ENCODE results near the gene SRC.

The SRC gene

DNA sequence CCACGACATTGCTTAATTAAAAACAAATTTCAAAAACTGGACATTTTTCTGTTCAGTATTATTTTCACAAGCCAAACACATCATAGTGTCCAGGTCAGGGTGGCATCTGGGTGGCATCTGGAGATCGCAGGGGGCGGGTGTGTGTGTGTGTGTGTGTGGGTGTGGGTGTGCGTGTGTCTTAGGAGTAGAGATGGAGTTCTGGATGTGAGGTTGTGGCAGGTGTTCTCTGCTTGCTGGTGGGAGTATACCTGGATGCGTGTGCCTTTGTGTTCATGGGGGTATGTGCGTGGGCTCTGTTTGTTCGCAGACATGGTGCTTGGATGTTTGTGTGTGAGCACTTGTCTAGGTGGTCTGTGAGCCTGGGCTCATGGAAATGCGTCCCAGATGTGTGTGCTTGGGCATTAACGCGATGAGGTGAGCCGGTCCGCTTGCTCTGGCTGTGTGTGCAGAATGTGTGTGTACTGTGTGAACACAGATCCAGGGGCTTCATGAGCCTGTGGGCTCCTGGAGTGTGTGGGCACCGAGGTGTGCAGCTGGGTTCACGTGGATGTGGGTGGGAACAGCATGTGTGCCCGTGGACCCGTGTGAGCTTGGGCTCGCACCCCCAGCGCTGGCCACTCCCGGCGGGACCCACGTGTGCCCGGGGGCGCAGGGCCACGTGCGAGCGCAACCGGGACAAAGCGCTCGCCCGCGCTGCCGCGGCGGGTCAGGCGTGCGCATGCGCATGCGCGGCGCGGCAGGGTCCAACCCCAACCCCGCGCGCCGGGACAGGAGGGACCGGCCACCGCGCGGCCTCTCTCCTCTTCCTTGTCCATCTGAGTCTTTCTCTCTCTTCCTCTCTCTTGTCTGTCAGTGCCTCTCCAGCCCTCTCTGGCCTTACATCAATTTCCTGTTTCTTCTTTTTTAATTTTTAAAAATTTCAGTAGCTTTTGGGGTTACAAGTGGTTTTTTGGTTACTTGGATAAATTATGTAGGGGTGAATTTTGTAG lies 60.4 kb downstream of the SRC start:
- no peak for DNase-seq
- Histone ChIP-seq H3K9me3 (no peaks in the 10 kb centered on the region), H3K4me3 (peak overlapping the region; percentile 30 to 37), H3K27ac (no peak overlapping the region), H3K4me1 (peaks cover 0 to 25% (median 16%) of the 10 kb centered on the region in 4 donors), H3K27me3 (peaks cover 0 to 24% of the 10 kb centered on the region in 2 donors), H3K36me3 (peaks cover 26 to 34% (median 29%) of the 10 kb centered on the region in 3 donors)
- no peak for TF ChIP-seq CTCF (IDR thresholded peaks at IDR 0.05)
- intact Hi-C loops (cut with DNase I; ENCODE audit: low total_unique reads): no loop called here

- H3K27ac ChIP-seq: no peak overlapping the region
- H3K4me3 ChIP-seq: peak overlapping the region; percentile 30 to 37
Measured at GRCh38 chr20:37407019-37407566, 61.2 kb downstream of the SRC start.

GRCh38 chr20:37407573-37408002 lies 61.6 kb downstream of the SRC start:
- no peaks in the 10 kb centered on the region for H3K9me3 ChIP-seq
- H3K27me3 ChIP-seq: peaks cover 0 to 24% of the 10 kb centered on the region in 2 donors
- no peak overlapping the region for H3K27ac ChIP-seq
- H3K36me3 ChIP-seq: peaks cover 14 to 21% (median 17%) of the 10 kb centered on the region in 3 donors
- TF ChIP-seq CTCF (IDR thresholded peaks at IDR 0.05): no peak
- peaks cover 0 to 34% (median 21%) of the 10 kb centered on the region in 4 donors for H3K4me1 ChIP-seq
- intact Hi-C loops (cut with DNase I; ENCODE audit: low total_unique reads): no loop called here
- no peak for DNase-seq
- H3K4me3 ChIP-seq: no peak overlapping the region

More at GRCh38 chr20:37407019-37407566, 61.2 kb downstream of the SRC start:
- TF ChIP-seq CTCF (IDR thresholded peaks at IDR 0.05): no peak
- H3K9me3 ChIP-seq: no peaks in the 10 kb centered on the region
- H3K36me3 ChIP-seq: peaks cover 19 to 26% (median 21%) of the 10 kb centered on the region in 3 donors
- no peak for DNase-seq
- H3K4me1 ChIP-seq: peaks cover 0 to 29% (median 19%) of the 10 kb centered on the region in 4 donors
- intact Hi-C loops (cut with DNase I; ENCODE audit: low total_unique reads): no loop called here
- H3K27me3 ChIP-seq: peaks cover 0 to 24% of the 10 kb centered on the region in 2 donors

- Histone ChIP-seq H3K27ac (no peak overlapping the region), H3K4me3 (no peak overlapping the region), H3K9me3 (no peaks in the 10 kb centered on the region), H3K36me3 (peaks cover 4 to 11% (median 7%) of the 10 kb centered on the region in 3 donors), H3K4me1 (peaks cover 0 to 36% (median 21%) of the 10 kb centered on the region in 4 donors), H3K27me3 (peaks cover 0 to 27% of the 10 kb centered on the region in 2 donors)
- no peak for DNase-seq
- intact Hi-C loops (cut with DNase I; ENCODE audit: low total_unique reads): no loop called here
- TF ChIP-seq CTCF (IDR thresholded peaks at IDR 0.05): no peak
Measured at GRCh38 chr20:37408302-37409193, 62.6 kb downstream of the SRC start.
